GM18951 (cell line): ENCODE measurements around the gene SH3PXD2A.

Source experiments
- POLR2A ChIP-seq: IDR thresholded peaks from 4 replicates; pipeline ENCODE4 v1.6.1; 2011; ENCODE audit warnings: mild to moderate bottlenecking; ENCODE audit not compliant: insufficient read length, insufficient read depth; ENCODE audit errors: extremely low read depth
- in situ Hi-C: fragments of 300-500 bp; cut with MboI; formaldehyde crosslinking; loops from one replicate; pipeline ENCODE4 v1.12.0; 2022; ENCODE audit warnings: low sequenced_read_pairs, mixed read lengths, inconsistent platforms; ENCODE audit not compliant: unreplicated experiment

The SH3PXD2A gene

DNA sequence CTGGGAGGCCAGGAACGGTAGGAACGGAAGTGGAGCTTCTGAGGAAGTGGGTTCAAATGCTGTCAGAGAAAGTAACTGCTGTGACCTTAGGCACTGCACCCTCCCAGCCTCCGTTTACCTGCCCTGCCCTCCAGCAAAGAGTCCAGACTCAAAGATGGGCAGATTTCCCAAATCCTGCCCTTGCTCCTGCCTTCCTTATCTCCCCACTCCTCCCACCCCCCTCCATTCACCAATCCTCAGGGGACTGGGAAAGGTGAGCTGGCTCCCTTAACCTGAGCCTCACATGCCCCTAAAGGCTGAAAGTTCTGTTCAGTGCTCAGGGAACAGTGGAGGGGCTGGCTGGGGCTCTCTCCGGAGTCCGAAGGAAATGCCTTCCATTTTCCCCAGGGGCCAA, 161.6 kb downstream of the SH3PXD2A start:
- in situ Hi-C loops, result no loop called here
- TF ChIP-seq POLR2A, result no peak

DNA sequence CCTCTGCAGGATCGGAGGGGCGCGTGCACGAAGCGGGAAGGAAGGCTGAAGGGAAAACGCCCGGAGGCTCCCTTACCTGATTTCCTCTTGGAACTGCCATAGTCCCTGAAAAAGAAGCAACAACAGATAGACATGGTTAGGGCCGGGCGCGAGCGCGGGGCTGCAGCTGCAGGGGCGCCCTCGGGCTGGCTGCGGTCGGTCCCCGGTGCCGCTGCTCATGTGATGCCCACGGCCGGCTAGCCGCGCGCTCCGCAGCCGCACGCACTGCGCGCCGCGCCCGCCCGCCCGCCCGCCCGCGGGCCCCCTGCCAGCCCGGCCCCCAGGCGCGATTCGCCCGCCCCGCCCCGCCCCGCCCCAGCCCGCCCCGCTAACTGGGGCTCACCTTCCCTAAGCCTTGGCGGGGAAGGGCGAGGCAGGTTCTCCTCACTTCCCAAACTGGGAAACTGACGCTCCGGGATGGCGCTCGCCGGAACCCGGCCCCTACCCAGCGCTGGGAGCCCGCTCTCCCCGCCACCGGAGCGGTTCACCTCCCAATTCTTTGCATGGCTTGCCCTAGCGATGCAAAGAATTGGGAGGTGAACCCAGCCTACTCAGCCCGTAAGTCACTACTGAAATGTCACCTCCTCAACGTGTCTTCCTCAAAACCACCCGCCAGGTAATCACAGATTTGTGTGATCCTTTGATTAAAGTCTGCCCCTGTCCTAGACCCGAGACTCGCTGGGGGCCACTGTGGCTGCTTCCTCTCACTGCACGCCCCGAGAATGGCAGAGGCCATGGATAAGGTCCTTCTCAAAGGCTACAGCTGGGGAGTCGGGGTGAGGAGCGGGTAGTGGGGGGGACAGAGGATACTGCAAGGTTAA, 162.2 kb downstream of the SH3PXD2A start:
- peak; percentile 51 for TF ChIP-seq POLR2A
- in situ Hi-C loops, result no loop called here

DNA sequence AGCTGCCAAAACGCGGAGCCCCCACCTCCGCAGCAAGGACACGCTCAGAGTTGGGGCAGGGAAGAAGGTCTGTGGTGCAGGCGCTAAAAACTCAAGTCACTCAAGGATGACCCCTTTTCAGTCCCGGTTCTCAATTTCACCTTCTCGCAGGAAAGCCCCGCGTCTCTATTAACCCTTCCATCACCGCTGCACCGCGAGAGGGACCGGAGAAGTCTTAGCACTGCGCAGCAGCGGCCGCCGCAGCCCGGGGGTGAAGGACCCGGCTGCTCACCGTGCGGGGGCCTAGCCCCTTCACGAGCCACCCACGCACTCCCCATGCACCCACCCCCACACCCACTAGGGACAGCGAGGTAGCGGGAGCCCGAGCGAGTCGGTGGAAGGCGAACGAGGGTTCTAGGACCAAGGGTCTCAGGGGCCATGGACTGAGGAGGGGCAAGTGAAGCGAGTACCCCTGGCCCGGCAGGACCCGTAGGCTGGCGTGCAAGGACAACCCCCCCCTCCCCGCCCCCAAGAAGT, 162.9 kb downstream of the SH3PXD2A start:
- TF ChIP-seq POLR2A, result no peak
- in situ Hi-C loops, result no loop called here

DNA sequence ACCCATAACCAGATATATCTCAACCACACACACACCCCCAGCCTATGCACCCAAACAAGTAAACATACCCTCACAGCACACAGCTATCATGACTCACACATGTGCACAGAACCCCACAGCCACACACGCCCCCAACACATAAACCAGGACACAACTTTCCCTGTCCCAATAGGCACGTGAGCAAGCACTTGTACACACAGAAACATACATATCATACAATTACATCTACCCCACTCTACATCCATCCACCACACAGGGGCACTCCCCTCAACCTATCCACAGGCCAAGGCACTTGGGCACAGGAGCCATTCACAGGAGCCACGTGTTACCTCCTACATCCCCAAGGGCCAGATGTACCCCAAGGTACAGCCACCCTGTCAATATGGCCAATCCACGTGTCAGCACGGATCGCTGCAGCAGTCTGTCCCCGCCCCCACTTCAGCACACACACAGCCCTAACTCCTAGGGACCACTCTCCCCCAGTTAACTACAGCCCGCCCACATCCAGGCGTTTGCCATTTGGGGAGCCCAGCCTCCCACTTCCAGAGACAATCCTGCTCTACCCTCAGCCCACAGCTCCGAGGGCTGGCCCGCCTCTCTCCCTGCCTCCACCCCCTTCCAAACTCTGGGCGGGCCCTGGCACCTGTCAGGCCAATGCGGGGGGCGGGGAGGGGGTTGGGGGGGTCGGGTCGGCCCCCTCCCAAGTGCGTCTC, 163.5 kb downstream of the SH3PXD2A start:
- in situ Hi-C loops, result no loop called here
- TF ChIP-seq POLR2A, result no peak

DNA sequence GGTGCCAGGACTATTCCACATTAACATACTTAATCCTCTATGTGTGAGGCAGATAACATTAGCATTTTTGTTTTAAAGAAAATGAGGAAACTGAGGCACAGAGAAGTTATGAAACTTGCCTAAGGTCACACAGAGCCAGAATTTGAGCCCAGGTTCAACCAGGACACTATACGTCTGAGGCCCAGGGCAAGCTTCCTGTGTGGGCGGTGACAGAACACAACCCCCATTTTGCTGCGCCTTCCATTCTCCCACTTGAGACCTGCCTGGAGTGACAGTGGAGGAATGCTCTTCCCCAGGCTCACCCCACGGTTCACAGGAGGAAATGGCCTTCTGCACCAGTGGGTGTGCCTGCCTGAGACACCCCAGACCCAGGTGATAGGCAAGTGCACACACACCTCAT, 164.1 kb downstream of the SH3PXD2A start:
- in situ Hi-C loops, result no loop called here
- no peak for TF ChIP-seq POLR2A

DNA sequence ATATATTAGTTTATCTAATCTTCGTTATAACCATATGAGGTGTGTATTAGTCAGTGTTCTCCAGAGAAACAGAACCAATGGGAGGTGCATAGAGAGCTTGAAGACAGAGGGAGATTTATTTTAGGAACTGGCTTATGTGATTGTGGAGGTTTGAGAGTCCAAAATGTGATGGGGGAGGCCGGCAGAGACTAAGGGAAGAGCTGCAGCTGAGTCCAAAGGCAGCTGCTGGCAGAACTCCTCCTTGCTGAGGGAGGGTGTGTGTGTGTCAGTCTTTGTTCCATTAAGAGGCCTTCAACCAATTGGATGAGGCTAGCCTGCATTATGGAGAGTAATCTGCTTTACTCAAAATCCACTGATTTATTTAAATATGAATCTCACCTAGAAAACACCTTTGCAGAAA, 165.1 kb downstream of the SH3PXD2A start:
- no peak for TF ChIP-seq POLR2A
- in situ Hi-C loops, result no loop called here

DNA sequence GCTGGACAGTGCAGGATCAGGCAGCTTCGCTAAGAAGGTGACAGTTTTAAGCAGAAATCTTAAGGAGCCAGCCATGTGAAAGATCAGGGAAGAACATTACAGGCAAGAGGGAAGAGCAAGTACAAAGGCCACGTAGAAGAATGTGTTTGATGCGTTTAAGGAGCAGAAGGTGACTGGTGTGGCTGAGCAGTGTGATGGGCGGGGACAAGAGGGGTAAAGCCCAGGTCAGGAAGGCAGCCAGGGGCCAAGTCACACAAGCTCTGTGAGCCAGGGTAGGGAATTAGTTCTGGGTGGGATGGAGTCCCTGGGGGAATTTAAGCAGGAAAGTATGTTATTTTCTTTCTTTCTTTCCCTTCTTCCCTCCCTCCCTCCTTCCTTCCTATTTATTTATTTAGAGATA, 166.9 kb downstream of the SH3PXD2A start:
- in situ Hi-C loops, result no loop called here
- no peak for TF ChIP-seq POLR2A

DNA sequence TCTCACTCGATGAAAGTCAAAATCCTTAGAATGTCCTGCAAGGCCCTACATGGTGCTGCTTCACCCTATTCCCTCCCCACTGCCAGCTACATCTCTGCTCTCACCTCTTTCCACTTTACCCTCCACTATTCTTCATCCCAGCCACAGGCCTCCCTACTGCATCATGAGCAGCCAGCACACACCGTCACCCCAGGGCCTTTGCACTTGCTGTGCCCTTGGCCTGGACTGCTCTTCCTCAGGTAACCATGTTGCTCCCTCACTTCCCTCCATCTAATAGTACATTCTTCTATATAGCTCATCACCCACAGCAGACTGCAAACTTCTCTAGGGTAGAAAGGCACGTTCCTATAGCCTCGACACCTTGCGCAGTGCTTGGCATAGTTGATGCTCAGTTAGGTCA, 167.7 kb downstream of the SH3PXD2A start:
- in situ Hi-C loops, result no loop called here
- TF ChIP-seq POLR2A, result no peak

DNA sequence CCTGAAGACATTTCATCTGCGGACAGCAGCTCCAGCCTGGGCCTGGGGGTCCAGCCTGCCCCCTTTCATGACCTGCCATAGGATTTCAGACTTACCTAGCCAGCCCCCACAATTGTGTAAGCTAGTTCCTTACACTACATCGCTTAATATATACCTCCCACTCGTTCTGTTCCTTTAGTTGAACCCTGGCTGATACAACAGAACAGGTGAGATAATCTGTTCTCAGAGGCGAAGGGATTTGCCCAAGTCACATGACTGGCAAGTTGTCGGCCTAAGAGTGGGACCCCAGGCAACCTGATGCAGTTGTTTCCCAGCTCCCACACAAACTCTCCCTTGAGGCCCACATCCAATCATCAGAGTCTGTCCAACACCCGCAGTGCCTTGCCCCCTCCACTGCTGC, 168.2 kb downstream of the SH3PXD2A start:
- TF ChIP-seq POLR2A, result no peak
- in situ Hi-C loops, result no loop called here

DNA sequence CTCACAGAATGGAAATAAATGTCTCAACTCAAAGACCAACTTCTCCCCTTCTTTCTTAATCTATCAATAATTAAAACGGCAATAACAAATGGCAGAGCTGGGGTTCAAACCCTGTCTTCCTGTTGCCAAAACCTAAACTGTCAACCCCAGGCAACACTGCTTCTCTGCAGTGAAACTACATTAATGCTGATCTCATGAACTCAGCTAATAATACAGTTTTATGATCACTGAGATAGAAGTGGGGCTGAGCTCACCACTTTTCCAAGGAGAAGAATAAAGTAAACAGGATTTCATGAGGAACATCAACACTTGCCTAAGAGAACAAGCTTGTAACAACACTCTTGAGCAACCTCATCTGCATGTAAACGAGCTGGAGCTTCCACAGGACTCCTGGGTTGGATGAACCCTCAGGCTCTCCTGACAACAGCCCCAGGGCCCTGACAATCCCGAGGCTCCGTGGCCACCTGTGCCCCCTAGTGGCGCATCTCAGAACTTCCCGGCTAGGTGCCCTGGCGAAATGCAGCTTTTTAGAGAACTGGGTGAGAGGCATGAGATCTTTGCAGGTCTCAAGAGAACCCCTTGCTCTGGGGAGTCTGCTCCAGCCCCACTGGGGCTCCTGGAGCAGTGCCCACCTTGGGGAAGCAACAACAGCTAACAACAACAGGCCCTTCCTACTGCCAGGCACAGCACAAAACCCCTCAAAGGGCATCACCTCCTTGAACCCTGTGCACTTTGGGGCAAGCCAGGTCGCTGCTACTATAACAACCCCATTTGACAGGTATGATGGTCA, 169.3 kb downstream of the SH3PXD2A start:
- in situ Hi-C loops, result no loop called here

DNA sequence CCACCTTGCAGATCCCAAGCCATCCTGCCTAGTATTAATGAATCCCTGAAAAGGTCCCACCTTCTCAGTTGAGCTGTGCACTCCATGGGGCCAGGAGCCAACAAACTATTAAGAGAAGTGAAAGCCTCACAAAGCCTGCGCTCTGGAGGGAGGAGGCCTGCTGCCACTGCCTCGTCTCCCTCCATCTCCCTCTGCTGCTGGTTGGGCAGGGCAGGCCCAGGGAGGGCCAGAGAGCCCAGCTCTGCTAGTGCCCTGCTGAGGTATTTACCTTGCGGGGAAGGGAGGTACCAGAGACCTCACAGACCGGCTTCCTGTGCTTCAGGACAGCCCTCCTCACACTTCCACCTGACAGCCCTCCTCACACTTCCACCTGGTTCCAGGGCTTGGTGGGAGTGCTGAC, 171.5 kb downstream of the SH3PXD2A start:
- in situ Hi-C loops, result no loop called here
- TF ChIP-seq POLR2A, result no peak

More for the DNA sequence above, 169.3 kb downstream of the SH3PXD2A start:
- no peak for TF ChIP-seq POLR2A

DNA sequence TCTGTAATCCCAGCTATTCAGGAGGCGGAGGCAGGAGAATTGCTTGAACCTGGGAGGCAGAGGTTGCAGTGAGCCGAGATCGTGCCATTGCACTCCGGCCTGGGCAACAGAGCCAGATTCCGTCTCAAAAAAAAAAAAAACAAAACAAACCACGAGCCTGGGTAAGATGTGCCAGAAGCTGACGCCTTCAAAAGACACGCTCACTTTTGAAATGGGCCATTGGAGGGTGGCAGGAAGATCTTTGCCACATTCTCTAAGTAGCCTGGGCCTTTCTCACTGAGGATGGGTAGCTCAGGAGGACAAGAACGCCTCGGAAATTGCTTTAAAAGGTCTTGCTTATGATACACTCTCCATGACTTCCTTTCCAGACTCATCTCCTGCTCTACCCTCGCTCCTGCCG, 172.7 kb downstream of the SH3PXD2A start:
- in situ Hi-C loops, result no loop called here
- TF ChIP-seq POLR2A, result no peak

DNA sequence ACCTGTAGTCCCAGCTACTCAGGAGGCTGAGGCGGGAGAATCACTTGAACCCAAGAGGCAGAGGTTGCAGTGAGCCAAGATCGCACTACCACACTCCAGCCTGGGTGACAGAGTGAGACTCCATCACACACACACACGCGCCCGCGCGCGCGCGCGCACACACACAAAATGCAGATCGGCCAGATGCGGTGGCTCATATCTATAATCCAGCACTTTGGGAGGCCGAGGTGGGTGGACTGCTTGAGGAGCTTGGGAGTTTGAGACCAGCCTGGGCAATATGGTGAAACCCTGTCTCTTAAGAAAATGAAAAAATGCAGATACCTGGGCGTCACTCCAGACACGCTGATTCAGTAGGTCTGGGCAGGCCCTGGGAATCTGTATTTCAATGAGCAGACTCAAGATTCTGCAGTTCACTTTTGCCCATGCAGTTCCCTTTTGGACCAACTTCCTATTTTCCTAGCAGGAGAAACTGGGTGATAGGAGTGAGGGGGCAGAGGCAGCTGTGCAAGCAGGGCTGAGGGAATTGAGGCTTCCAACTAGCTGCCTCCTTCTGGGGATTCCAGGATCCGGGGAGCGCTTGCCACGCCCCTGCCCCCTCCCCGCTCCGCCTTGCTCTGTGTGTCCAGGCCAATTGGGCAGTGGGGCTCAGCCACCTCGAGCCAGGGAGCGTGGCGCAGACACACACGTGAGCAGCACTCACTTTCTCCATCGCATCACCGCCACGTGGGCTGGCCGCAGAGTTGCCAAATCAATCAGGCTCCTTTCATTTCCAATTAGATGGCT, 173.6 kb downstream of the SH3PXD2A start:
- in situ Hi-C loops, result no loop called here
- no peak for TF ChIP-seq POLR2A

DNA sequence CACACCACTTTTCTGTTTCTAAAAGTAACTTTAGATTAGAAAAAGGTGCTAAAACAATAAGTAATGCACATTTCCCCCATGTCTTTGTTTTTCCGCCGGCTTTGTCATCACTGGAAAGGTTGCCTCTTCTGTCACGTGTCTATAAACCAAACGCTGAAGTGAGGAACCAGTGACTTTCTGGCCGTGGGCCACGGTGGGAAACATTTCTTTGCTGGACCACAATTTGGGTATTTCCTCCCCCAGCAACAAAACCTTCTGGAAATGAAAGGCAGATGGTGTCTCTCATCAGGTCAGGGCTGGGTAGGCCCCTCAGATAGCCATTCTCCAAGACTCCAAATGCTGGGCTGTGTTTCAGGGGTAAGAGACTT, 174.5 kb downstream of the SH3PXD2A start:
- in situ Hi-C loops, result no loop called here
- TF ChIP-seq POLR2A, result no peak
